Vagina (tissue), 2 donors: ENCODE data around the gene PSKH1. TPM values are rescaled to one million over a fixed set of nuclear protein-coding genes. Genes with fewer than 3 reads are reported as not detected.

Experiments
- DNase-seq, 2 donors: peaks; one replicate each; pipeline ENCODE4 v3.0.0-alpha.2; 2017; ENCODE audit errors: extremely low spot score in 2 of 2
- H3K27ac ChIP-seq: fragments of 200-600 bp; sonication (generic); one replicate; pipeline ENCODE4 v1.5.1; 2019
- H3K27me3 ChIP-seq: fragments of 200-600 bp; sonication (generic); one replicate; pipeline ENCODE4 v1.5.1; 2019
- H3K36me3 ChIP-seq, 2 donors: fragments of 200-600 bp; sonication (generic); one replicate each; pipeline ENCODE4 v1.5.1; 2017 to 2019
- H3K4me1 ChIP-seq: fragments of 200-600 bp; sonication (generic); one replicate; pipeline ENCODE4 v1.5.1; 2019
- H3K4me3 ChIP-seq, 2 donors: fragments of 200-600 bp; sonication (generic); 1 replicate in 1 of 2; 2 replicates in 1 of 2; pipeline ENCODE4 v1.5.1; 2016 to 2019
- H3K9me3 ChIP-seq: fragments of 200-600 bp; sonication (generic); one replicate; pipeline ENCODE4 v1.5.1; 2019
- POLR2A ChIP-seq, 2 donors: fragments of 450-650 bp; IDR thresholded peaks; one replicate each; pipeline ENCODE4 v1.6.1; 2017; ENCODE audit warnings: antibody characterized with exemption in 2 of 2, mild to moderate bottlenecking in 2 of 2, moderate library complexity in 2 of 2
- POLR2AphosphoS5 ChIP-seq, 2 donors: sonication (generic); formaldehyde crosslinking; IDR thresholded peaks; one replicate each; pipeline ENCODE4 v1.9.0; 2017; ENCODE audit warnings: antibody characterized with exemption in 2 of 2, mild to moderate bottlenecking in 2 of 2, low read depth in 1 of 2; ENCODE audit not compliant: insufficient read depth in 1 of 2
- intact Hi-C: fragments of 100-400 bp; cut with DNase I; formaldehyde crosslinking; loops from one replicate; pipeline ENCODE4 v1.15.1; 2023
- total RNA-seq: library from RNA; depleted of rRNA; stranded (reverse); fragments of >200 nt; gene quantifications from one replicate; pipeline ENCODE4 v1.2.3, GENCODE V29; 2016
- TF ChIP-seq, protein P1 (sequence below), 3 experiments: fragments of 450-650 bp in 2 of 3; fragments of 200-600 bp in 1 of 3; sonication (generic) in 1 of 3; IDR thresholded peaks; one replicate each; pipeline ENCODE4 v1.5.1; 2017 to 2019; ENCODE audit warnings: antibody characterized with exemption in 3 of 3, mild to moderate bottlenecking in 2 of 3, moderate library complexity in 2 of 3

The PSKH1 gene
- total RNA-seq, 1 donor from 2014 or later: 17.4 TPM

DNA sequence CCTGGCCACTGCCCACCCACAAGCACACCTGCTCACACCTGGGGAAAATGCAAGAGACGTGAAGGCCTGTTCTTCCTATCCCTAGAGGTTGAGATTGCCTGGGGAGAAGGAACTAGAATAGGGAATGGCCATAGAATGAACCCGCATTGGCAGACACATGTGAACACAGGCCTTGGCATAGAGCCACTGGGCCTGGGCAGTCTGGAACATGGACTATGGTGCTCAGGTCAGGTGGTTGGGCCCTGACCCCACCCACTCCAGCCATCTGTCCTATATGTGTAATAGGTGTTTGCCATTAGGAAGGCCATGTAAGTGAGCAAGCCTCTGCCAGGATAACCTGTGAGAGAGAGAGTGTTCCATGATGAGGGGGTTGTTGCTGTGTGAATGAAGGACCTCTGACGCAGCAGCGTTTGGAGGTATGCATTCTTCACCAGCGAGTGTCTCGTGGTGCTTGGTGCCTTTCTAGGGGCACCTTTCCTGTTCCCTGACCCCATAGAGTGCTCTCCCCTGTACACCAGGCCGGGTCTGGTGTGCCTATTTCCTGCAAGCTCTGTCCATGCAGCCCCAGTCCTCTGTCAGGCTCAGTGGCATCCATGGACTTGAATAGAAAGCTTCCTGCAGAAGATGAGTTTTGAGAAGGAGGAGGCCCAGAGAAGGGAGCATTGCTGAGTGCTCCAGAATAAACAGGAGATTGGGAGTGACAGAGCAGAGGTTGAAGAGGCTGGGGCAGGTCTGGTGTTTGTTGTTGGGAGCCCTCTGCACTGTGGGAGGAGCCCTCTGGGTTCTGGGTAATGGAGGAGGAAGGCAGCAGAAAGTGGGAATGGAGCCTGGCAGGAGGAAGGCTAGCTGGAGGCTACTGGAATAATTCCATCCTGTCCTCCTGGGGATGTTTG, 23.0 kb downstream of the PSKH1 start:
- TF ChIP-seq POLR2AphosphoS5 (IDR thresholded peaks at IDR 0.05; ENCODE audit: insufficient read depth in 1 of 2, low read depth in 1 of 2) (no peak), POLR2A (IDR thresholded peaks at IDR 0.05) (no peak)
- TF ChIP-seq, protein P1, sequence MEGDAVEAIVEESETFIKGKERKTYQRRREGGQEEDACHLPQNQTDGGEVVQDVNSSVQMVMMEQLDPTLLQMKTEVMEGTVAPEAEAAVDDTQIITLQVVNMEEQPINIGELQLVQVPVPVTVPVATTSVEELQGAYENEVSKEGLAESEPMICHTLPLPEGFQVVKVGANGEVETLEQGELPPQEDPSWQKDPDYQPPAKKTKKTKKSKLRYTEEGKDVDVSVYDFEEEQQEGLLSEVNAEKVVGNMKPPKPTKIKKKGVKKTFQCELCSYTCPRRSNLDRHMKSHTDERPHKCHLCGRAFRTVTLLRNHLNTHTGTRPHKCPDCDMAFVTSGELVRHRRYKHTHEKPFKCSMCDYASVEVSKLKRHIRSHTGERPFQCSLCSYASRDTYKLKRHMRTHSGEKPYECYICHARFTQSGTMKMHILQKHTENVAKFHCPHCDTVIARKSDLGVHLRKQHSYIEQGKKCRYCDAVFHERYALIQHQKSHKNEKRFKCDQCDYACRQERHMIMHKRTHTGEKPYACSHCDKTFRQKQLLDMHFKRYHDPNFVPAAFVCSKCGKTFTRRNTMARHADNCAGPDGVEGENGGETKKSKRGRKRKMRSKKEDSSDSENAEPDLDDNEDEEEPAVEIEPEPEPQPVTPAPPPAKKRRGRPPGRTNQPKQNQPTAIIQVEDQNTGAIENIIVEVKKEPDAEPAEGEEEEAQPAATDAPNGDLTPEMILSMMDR (IDR thresholded peaks at IDR 0.05): no peak
- Histone ChIP-seq H3K9me3 (no peaks in the 10 kb centered on the region), H3K36me3 (peaks cover 0 to 18% of the 10 kb centered on the region in 2 donors), H3K27me3 (no peaks in the 10 kb centered on the region), H3K27ac (no peak overlapping the region), H3K4me1 (peaks cover 50% of the 10 kb centered on the region), H3K4me3 (no peak overlapping the region)
- intact Hi-C loops: no loop called here
- DNase-seq: no peak

DNA sequence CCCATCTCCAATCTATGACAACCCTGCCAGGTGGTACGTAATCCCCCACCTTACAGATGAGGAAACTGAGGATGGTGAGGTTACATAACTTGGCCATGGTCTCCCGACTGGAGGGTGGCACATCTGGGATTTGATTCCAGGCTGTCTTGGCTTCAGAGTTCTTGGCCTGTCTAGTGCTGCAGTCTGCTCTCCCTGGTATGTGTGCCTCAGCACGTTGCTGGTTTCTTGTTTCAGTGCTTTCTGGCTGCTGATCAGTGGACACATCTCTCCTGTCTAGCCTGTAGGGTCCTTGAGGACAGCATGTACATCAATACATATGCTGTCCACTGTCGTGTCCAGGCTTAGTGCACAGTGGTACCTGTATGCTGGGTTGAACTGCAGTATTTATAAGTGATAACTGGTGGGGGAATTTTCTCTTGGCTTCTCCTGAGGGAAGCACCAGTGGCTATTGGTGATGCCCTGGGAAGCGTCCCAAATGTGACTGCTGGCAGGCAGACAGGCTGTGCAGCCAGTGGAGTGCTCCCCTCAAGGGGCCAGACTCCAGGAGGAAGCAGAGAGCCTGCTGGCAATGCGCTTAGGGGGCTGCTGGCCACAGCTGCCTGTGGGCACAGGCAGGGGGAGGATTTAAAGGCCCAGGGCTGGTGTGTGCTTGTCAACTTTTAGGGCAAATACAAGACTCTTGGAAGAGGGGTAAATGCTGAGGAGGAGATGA, 24.2 kb downstream of the PSKH1 start:
- no peak for DNase-seq
- H3K36me3 ChIP-seq: peaks cover 0 to 11% of the 10 kb centered on the region in 2 donors
- TF ChIP-seq POLR2A (IDR thresholded peaks at IDR 0.05): no peak
- TF ChIP-seq, protein P1 (IDR thresholded peaks at IDR 0.05): no peak
- no peak for TF ChIP-seq POLR2AphosphoS5 (IDR thresholded peaks at IDR 0.05; ENCODE audit: insufficient read depth in 1 of 2, low read depth in 1 of 2)
- H3K4me1 ChIP-seq: peaks cover 54% of the 10 kb centered on the region
- H3K4me3 ChIP-seq: no peak overlapping the region
- H3K27ac ChIP-seq: no peak overlapping the region
- H3K27me3 ChIP-seq: no peaks in the 10 kb centered on the region
- intact Hi-C loops: no loop called here
- no peaks in the 10 kb centered on the region for H3K9me3 ChIP-seq

DNA sequence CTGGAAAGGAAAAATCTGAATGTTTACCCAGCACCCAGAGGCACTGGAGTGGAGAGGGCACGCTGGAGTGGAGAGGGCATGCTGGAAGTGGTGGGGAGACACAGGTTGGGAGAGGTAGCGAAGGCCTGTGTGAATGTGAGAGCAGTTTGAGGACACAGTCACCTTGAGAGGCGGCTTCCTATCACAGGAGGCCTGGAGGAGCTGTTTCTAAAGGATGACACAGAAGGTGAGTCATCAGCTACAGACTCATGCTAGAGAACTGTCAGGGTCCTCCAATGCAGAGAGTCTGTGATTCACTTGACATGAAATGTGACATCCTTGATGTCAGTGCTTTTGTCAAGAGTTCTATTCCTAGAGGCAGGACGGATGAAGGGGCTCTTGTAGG, 24.8 kb downstream of the PSKH1 start:
- DNase-seq: no peak
- intact Hi-C loops: no loop called here
- Histone ChIP-seq H3K4me3 (no peak overlapping the region), H3K27ac (no peak overlapping the region), H3K9me3 (no peaks in the 10 kb centered on the region), H3K36me3 (peaks cover 0 to 11% of the 10 kb centered on the region in 2 donors), H3K27me3 (no peaks in the 10 kb centered on the region), H3K4me1 (peaks cover 60% of the 10 kb centered on the region)
- no peak for TF ChIP-seq POLR2A (IDR thresholded peaks at IDR 0.05)
- TF ChIP-seq POLR2AphosphoS5 (IDR thresholded peaks at IDR 0.05; ENCODE audit: insufficient read depth in 1 of 2, low read depth in 1 of 2): no peak
- TF ChIP-seq, protein P1 (IDR thresholded peaks at IDR 0.05): no peak

DNA sequence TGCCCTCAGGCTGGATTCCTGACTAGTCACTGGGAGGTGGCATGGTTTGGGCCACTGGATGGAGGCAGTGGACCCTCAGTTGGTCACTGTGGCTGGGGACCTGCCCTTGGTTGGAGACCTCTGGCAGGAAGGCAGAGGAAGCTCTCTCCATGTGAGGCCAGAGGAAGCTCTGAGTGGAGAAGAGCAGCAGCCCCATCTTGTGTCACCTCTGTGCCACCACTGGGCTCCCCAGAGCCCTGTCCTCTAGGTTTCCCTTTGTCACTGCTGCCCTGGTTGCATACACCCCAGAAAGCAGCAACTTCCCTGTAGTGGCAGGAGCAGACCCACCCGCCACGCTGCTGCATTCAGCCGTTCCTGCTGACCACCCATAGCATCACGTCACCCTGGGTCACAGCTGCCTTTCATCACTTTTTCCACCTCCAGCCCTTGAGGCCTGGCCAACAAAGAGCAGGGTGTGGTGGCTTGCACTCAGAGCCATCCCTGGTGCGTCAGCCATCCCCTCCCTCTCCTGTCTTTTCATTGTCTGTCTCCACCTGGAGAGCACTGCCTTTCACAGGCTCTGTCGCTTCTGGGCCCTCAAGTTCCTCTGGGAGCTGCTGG, 26.7 kb downstream of the PSKH1 start:
- H3K27me3 ChIP-seq: no peaks in the 10 kb centered on the region
- H3K9me3 ChIP-seq: no peaks in the 10 kb centered on the region
- intact Hi-C loops: no loop called here
- peaks cover 0 to 21% of the 10 kb centered on the region in 2 donors for H3K36me3 ChIP-seq
- no peak overlapping the region for H3K27ac ChIP-seq
- TF ChIP-seq POLR2AphosphoS5 (IDR thresholded peaks at IDR 0.05; ENCODE audit: insufficient read depth in 1 of 2, low read depth in 1 of 2): no peak
- TF ChIP-seq, protein P1 (IDR thresholded peaks at IDR 0.05): no peak
- no peak for DNase-seq
- H3K4me1 ChIP-seq: peaks cover 67% of the 10 kb centered on the region
- no peak overlapping the region for H3K4me3 ChIP-seq
